ENCODE data around the gene PORCN. TPM values are rescaled to one million over a fixed set of nuclear protein-coding genes. Genes with fewer than 3 reads are reported as not detected.

PORCN gene
- total and polyA plus RNA-seq, 4 donors = 0.70 to 4.9 (median 2.8) TPM

DNA sequence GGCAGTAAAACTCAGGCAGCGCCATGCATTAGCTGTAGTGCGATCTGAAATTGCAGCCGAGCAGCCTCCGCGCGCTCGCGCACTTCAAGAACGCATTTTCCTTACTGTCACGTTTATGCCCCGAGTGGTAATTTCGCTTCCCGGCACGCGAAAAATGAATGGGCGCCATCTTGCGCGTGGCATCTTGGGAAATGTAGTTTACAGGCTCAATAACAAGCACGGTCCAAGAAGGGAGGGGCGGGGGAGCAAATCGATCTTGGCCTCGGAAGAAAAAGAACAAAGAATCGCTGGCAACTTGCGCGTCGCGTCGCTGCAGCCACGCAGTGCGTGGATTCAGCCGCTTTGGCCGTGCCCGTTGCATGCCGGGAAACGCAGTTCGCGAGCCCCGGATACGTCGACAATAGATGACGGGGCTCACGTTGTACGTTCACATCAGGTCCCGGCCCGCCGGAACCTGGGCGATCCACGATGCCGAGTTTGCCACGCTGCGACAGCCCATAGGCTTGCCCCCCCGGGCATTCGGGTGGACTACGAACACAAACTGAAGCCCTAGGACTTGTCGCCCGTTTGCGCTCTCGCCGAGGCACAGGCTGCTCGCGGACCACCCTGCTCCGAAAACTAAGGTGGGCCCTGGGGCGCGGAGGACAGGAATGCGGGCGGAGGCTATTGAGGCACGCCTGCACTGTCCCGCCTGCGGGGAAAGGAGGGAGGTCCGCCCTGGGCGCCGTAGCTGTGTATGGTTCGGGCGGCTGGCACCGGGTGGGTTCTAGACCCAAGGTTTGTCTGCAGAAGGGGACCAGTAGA, 32.8 kb upstream of the PORCN start, which contains the start of gene FTSJ1 (continued):
- TF ChIP-seq, protein P1, sequence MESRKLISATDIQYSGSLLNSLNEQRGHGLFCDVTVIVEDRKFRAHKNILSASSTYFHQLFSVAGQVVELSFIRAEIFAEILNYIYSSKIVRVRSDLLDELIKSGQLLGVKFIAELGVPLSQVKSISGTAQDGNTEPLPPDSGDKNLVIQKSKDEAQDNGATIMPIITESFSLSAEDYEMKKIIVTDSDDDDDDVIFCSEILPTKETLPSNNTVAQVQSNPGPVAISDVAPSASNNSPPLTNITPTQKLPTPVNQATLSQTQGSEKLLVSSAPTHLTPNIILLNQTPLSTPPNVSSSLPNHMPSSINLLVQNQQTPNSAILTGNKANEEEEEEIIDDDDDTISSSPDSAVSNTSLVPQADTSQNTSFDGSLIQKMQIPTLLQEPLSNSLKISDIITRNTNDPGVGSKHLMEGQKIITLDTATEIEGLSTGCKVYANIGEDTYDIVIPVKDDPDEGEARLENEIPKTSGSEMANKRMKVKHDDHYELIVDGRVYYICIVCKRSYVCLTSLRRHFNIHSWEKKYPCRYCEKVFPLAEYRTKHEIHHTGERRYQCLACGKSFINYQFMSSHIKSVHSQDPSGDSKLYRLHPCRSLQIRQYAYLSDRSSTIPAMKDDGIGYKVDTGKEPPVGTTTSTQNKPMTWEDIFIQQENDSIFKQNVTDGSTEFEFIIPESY (IDR thresholded peaks at IDR 0.05) = peak; percentile 93
- TF ChIP-seq NR2F2 (IDR thresholded peaks at IDR 0.05) = no peak

DNA sequence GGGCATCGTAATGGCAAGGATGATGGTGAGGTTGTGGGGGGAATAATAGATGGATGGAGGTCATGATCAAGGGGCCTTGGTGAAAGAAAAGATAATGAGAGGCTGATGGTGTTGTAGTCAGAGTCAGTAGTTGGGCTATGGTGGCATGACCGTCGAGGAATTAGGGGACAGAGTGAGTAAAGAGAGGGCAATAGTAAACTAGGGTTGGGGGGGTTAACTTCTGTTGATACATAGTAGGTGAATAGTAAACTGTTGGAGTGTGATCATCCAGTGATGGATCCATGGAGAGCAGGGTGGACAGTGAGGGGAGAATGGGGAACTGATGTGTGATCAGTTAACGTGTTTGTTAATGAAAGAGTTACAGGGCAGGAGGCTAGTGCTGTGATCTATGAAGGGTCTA, 31.9 kb upstream of the PORCN start:
- WGBS = 71% methylated on average over 4 of the region's 4 CpGs
- no peak overlapping the region for H3K27ac ChIP-seq (ENCODE audit: low read depth in 1 of 2, low read length in 2 of 2)
- H3K9me3 ChIP-seq (ENCODE audit: control insufficient read depth in 4 of 4, low read length in 3 of 4) = no peaks in the 10 kb centered on the region
- no peak for DNase-seq (ENCODE audit: low spot score)
- peak overlapping the region in 1 of 2 donors; percentile 22 for H3K9ac ChIP-seq (ENCODE audit: low read depth in 1 of 2, low read length in 2 of 2)
- peaks cover 0 to 10% (median 6%) of the 10 kb centered on the region in 4 donors for H3K36me3 ChIP-seq (ENCODE audit: control insufficient read depth in 4 of 4, insufficient read depth in 3 of 4, low read depth in 1 of 4, low read length in 3 of 4)
- no peaks in the 10 kb centered on the region for H3K27me3 ChIP-seq (ENCODE audit: control insufficient read depth in 4 of 4, insufficient read depth in 4 of 4, low read length in 3 of 4)
- H3K4me3 ChIP-seq (ENCODE audit: low read depth in 1 of 3, low read length in 3 of 3) = peak overlapping the region; percentile 20 to 90 (median 73)
- H3K4me1 ChIP-seq (ENCODE audit: control insufficient read depth in 4 of 4, insufficient read depth in 4 of 4, low read length in 3 of 4) = peaks cover 0 to 9% (median 6%) of the 10 kb centered on the region in 4 donors
- no peak for TF ChIP-seq FOXA2 (IDR thresholded peaks at IDR 0.05)
- no peak for TF ChIP-seq YY1 (IDR thresholded peaks at IDR 0.05)
- no peak for TF ChIP-seq NR2F2 (IDR thresholded peaks at IDR 0.05)
- TF ChIP-seq HNF4A (conservative IDR thresholded peaks at IDR 0.05) = no peak
- no peak for TF ChIP-seq EGR1 (IDR thresholded peaks at IDR 0.05; ENCODE audit: low read depth in 2 of 2)
- TF ChIP-seq CTCF (IDR thresholded peaks at IDR 0.05; ENCODE audit: low read depth, low read length, missing input control) = no peak
- TF ChIP-seq RXRA (IDR thresholded peaks at IDR 0.05) = no peak
- no peak for TF ChIP-seq GABPA (IDR thresholded peaks at IDR 0.05 in 1 of 2, conservative IDR thresholded peaks at IDR 0.05 in 1 of 2)
- no peak for TF ChIP-seq HNF4G (IDR thresholded peaks at IDR 0.05)
- TF ChIP-seq FOXA1 (IDR thresholded peaks at IDR 0.05) = no peak
- no peak for TF ChIP-seq TAF1 (conservative IDR thresholded peaks at IDR 0.05)
- TF ChIP-seq, protein P2, sequence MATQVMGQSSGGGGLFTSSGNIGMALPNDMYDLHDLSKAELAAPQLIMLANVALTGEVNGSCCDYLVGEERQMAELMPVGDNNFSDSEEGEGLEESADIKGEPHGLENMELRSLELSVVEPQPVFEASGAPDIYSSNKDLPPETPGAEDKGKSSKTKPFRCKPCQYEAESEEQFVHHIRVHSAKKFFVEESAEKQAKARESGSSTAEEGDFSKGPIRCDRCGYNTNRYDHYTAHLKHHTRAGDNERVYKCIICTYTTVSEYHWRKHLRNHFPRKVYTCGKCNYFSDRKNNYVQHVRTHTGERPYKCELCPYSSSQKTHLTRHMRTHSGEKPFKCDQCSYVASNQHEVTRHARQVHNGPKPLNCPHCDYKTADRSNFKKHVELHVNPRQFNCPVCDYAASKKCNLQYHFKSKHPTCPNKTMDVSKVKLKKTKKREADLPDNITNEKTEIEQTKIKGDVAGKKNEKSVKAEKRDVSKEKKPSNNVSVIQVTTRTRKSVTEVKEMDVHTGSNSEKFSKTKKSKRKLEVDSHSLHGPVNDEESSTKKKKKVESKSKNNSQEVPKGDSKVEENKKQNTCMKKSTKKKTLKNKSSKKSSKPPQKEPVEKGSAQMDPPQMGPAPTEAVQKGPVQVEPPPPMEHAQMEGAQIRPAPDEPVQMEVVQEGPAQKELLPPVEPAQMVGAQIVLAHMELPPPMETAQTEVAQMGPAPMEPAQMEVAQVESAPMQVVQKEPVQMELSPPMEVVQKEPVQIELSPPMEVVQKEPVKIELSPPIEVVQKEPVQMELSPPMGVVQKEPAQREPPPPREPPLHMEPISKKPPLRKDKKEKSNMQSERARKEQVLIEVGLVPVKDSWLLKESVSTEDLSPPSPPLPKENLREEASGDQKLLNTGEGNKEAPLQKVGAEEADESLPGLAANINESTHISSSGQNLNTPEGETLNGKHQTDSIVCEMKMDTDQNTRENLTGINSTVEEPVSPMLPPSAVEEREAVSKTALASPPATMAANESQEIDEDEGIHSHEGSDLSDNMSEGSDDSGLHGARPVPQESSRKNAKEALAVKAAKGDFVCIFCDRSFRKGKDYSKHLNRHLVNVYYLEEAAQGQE (IDR thresholded peaks at IDR 0.05) = no peak
- no peak for TF ChIP-seq JUND (IDR thresholded peaks at IDR 0.05)
- TF ChIP-seq, protein P3, sequence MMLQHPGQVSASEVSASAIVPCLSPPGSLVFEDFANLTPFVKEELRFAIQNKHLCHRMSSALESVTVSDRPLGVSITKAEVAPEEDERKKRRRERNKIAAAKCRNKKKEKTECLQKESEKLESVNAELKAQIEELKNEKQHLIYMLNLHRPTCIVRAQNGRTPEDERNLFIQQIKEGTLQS (IDR thresholded peaks at IDR 0.05) = no peak
- TF ChIP-seq MAX (IDR thresholded peaks at IDR 0.05) = no peak
- no peak for TF ChIP-seq SP1 (IDR thresholded peaks at IDR 0.05)
- TF ChIP-seq, protein P1 (IDR thresholded peaks at IDR 0.05) = no peak
- no peak for TF ChIP-seq RAD21 (IDR thresholded peaks at IDR 0.05)

Data from liver (tissue), 9 donors.